ENCODE data around the gene FDPS. TPM values are rescaled to one million over a fixed set of nuclear protein-coding genes. Genes with fewer than 3 reads are reported as not detected.
"Not testable (repeated sequence)": the region's sequence is repeated elsewhere in the genome, so short reads cannot be mapped to it uniquely, and the experiment has no call there.

FDPS gene
- total RNA-seq, 1 experiment from 2014 or later: 148 TPM

DNA sequence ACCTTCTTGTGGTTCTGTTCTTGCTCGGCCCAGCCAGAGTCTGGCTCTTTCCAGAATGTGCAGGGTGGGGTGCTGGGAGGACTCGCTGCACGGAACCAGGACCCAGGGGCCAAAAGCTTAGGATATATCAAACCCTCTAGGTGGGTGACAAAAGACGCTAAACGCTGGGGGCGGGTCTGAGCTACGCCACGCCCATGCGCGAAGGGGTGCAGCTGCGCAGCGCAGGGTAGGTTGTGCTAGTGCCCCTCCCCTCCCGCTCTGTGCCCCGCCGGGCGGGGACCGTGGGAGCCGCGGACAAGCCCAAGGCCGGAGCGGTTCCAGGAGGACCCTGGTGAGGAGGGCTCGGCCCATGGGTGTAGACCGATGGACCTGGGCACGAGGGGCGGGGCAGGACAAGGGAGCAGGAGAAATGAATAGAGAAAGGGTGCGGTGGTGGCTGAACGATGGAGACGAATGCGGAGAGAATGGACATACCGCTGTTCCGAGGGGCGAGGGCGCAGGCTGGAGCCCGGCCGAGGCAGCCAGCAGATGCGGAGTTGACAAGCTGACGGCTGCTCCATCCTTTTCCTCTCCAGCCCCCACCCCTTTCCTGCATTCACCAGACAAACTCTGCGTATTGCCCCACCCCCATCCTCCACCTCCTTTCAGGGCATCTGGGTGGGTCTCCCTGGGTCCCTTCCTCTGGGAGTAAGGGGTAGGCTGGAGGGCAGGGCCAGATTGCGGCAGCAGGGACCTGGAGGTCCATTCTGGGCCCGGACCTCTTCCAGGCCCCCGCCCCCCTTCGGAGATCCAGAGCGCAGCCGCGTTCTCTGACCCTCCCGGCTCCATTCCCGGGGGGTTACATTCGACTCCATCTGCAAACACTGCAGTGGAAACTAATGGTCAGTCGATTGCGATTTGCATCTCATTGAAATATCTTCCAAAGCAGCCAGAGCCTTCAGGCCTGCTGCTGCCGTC, 12.3 kb downstream of the FDPS start, which contains the start of gene RUSC1:
Gene RUSC1 (plus strand): TSS at position 234 of the 957 bp plus-strand sequence. CDS start 880 bp downstream, outside the sequence.
- H3K27me3 ChIP-seq: no peaks in the 10 kb centered on the region
- H3K4me3 ChIP-seq: no peak within 1 kb of the TSS
- no peaks in the 10 kb centered on the region for H3K4me1 ChIP-seq
- H3K27ac ChIP-seq: no peak within 1 kb of the TSS
- H3K36me3 ChIP-seq: 0 out of 2 replicates have a peak, but pooled peaks cover 1% of the 10 kb centered on the region
- no peak for DNase-seq
- no peaks in the 10 kb centered on the region for H3K9me3 ChIP-seq (replicated peaks)

DNA sequence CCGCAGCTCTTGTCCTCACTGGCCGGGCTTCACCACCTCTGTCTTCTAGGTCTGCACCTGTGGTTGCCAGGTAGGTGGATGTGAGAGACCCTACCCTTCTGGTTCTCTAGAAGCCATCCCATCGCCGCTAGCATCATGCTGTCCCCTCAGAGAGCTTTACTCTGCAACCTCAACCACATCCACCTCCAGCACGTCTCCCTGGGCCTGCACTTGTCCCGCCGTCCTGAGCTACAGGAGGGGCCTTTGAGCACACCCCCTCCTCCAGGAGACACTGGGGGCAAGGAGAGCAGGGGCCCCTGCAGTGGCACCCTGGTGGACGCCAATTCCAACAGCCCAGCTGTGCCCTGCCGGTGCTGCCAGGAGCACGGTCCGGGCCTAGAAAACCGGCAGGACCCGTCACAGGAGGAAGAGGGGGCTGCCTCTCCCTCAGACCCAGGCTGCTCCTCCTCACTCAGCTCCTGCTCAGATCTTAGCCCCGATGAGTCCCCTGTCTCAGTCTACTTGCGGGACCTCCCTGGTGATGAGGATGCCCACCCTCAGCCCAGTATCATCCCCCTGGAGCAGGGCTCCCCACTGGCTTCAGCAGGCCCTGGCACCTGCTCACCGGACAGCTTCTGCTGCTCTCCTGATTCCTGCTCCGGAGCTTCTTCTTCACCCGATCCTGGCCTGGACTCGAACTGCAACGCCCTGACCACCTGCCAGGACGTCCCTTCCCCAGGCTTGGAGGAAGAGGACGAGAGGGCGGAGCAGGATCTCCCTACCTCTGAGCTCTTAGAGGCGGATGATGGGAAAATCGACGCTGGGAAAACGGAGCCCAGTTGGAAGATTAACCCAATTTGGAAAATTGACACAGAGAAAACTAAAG, 13.2 kb downstream of the FDPS start:
- peak in 1 of 2 experiments; percentile 24 for DNase-seq
- peak overlapping the region; percentile 76 for H3K4me3 ChIP-seq
- no peak overlapping the region for H3K27ac ChIP-seq
- H3K27me3 ChIP-seq: no peaks in the 10 kb centered on the region
- no peaks in the 10 kb centered on the region for H3K36me3 ChIP-seq
- H3K4me1 ChIP-seq: no peaks in the 10 kb centered on the region
- H3K9me3 ChIP-seq (replicated peaks): no peaks in the 10 kb centered on the region

DNA sequence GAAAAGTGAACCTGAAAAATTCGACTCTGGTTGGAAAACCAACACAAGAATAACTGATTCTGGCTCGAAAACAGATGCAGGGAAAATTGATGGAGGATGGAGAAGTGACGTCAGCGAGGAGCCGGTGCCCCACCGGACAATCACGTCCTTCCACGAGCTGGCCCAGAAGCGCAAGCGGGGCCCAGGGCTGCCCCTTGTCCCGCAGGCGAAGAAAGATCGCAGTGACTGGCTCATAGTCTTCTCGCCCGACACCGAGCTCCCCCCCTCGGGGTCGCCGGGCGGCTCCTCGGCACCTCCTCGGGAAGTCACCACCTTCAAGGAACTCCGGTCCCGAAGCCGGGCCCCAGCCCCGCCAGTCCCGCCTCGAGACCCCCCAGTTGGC, 13.9 kb downstream of the FDPS start:
- Histone ChIP-seq H3K27ac (no peak overlapping the region; the same call in 1 of the 2 replicates), H3K27me3 (no peaks in the 10 kb centered on the region), H3K9me3 (replicated peaks) (no peaks in the 10 kb centered on the region), H3K4me1 (no peaks in the 10 kb centered on the region), H3K36me3 (no peaks in the 10 kb centered on the region), H3K4me3 (peak overlapping the region; percentile 76)
- peak; percentile 44 to 53 for DNase-seq

DNA sequence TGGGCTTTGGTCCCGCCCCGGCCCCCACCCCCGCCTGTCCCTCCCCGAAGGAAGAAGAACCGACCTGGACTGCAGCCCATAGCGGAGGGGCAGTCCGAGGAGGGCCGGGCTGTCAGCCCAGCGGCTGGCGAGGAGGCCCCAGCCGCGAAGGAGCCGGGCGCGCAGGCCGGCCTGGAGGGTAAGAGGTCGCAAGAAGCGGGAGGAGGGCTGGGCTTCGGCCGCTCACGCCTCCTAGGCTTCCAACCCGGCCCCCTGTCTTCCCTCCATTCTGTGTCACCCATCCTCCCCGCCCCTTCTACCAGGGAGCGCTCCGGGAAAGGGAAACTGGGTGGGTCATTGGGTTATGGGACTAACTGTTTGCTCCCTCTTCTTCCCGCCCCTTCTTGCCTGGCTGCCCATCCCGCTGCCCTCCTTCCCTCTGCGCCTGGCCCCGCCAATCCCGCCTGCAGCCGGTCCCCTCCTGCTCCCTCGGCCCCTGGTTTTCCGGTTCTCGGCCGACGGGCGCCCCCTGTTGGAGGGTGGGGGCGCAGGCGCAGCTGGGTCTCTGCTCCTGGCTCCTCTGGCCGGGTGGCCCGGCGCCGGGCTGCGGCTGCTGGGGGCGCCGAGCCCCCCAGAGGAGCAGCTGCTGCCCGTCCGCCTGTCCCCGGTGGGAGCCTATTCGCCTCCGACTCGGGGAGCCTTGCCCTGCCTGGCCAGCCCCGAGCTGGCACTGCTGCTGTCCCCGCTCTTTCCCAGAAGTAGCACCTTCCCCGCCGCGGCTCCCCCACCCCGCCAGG, 14.5 kb downstream of the FDPS start:
- Histone ChIP-seq H3K4me3 (peak overlapping the region; percentile 76), H3K9me3 (replicated peaks) (no peaks in the 10 kb centered on the region), H3K27ac (peak overlapping the region; percentile 57; the same call in 1 of the 2 replicates), H3K36me3 (no peaks in the 10 kb centered on the region), H3K27me3 (no peaks in the 10 kb centered on the region), H3K4me1 (no peaks in the 10 kb centered on the region)
- peak; percentile 96 for DNase-seq

DNA sequence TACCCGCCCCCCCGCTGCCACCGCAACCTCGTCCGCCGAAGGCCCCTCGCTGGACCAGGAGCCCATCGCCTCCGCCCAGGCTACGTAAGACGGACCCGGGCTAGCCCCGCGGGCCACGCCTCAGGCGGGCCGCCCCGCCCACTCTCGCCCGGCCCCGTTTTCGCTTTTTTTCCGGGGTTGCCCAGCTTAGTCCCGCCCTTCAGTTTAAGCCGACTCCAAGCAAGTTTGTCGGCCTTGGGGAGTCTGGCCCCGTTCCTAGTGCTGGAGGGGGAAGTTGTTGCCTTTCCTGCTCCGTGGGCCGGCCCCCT, 15.0 kb downstream of the FDPS start:
- H3K4me3 ChIP-seq: peak overlapping the region; percentile 76
- H3K4me1 ChIP-seq: no peaks in the 10 kb centered on the region
- no peaks in the 10 kb centered on the region for H3K36me3 ChIP-seq
- no peaks in the 10 kb centered on the region for H3K27me3 ChIP-seq
- H3K27ac ChIP-seq: peak overlapping the region; percentile 57
- no peaks in the 10 kb centered on the region for H3K9me3 ChIP-seq (replicated peaks)
- peak; percentile 78 to 86 for DNase-seq

DNA sequence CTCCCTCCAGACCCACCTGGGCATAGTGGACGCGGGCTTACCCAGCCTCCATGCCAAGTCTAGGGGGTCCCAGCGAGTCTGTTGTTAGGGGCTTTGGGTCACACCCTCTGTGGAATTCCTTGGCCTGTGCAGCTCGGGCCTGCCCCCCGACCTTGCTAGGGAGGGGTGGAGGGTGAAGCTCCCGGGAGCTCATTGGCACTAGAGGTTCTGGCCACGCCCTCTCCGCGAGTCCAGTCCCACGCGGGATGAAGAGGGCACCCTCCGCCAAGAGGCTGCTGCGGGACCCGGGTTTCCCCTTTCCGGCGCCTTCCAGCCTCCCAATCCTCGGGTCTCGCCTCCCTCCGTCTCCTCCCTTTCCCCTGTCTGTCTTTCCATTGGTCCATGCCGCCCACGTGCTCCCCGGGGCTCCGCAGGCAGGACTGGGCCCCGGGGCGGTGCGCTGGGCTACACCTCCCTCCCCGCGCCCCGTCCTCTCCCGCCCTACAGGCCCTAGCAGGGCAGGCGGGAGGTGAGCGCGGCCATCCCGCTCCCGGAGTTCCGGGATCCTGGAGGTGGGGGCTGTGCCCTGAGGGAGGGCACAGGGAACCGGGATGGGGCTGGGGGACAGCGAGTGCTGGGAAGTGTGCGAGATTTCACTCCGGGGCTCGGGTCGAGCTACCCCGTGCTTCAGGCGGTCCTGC, 15.5 kb downstream of the FDPS start:
- H3K4me3 ChIP-seq: peak overlapping the region; percentile 76
- peak overlapping the region; percentile 57 for H3K27ac ChIP-seq
- no peaks in the 10 kb centered on the region for H3K9me3 ChIP-seq (replicated peaks)
- no peaks in the 10 kb centered on the region for H3K4me1 ChIP-seq
- peak; percentile 96 for DNase-seq
- H3K36me3 ChIP-seq: no peaks in the 10 kb centered on the region
- H3K27me3 ChIP-seq: no peaks in the 10 kb centered on the region

DNA sequence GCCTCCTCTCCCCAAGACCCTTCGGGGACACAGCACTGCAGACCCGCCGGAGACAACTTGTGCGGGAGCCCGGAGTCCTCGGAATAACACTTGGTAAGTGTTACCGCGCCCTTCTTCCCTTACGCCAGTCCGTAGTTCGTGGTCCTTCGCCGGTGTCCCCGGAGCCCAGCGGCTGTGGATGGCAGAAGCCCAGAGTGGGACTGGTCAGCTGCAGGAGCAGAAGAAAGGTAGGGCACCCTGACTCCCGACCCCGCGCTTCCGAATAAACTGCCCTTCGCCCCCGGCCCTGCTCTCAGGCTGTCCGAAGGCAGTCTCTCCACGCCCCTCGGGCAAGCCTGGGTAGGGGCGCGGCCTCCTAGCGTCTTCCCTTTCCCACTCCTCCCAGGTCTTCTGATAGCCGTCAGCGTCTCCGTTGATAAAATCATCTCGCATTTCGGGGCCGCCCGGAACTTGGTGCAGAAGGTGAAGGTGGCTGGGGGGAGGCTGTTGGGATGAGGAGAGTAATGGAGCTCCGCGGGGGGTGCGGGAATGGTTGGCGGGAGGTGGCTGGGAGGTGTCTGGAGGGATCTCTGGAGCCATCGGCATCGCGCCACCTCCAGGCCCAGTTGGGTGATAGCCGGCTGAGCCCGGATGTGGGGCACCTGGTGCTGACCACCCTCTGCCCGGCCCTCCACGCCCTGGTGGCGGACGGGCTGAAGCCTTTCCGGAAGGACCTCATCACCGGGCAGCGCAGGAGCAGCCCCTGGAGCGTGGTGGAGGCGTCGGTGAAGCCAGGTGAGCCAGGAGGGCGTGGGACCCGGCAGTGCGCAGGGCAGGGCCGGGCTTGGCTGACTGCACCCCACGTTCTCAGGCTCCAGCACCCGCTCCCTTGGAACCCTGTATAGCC, 16.3 kb downstream of the FDPS start:
- Histone ChIP-seq H3K9me3 (replicated peaks) (no peaks in the 10 kb centered on the region), H3K36me3 (no peaks in the 10 kb centered on the region; the same call in 1 of the 2 replicates), H3K4me3 (peak overlapping the region; percentile 76), H3K27me3 (no peaks in the 10 kb centered on the region), H3K4me1 (no peaks in the 10 kb centered on the region), H3K27ac (peak overlapping the region; percentile 11)
- DNase-seq: peak in 1 of 2 experiments; percentile 37

DNA sequence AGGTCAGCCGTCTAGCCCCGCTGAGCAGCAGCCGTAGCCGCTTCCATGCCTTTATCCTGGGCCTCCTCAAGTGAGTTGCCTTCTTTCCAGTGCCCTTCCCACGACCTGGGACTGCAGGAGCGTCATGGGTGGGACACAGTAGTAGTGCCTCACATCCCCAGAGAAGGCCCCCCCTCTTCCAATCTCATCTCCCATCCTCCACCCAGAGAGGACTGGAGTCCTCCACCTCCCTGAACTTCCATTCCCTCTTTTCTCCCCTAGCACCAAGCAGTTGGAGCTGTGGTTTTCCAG, 16.9 kb downstream of the FDPS start:
- Histone ChIP-seq H3K4me1 (no peaks in the 10 kb centered on the region), H3K27ac (no peak overlapping the region), H3K9me3 (replicated peaks) (no peaks in the 10 kb centered on the region), H3K27me3 (no peaks in the 10 kb centered on the region), H3K36me3 (no peaks in the 10 kb centered on the region; the same call in 1 of the 2 replicates), H3K4me3 (no peak overlapping the region)
- DNase-seq: no peak

DNA sequence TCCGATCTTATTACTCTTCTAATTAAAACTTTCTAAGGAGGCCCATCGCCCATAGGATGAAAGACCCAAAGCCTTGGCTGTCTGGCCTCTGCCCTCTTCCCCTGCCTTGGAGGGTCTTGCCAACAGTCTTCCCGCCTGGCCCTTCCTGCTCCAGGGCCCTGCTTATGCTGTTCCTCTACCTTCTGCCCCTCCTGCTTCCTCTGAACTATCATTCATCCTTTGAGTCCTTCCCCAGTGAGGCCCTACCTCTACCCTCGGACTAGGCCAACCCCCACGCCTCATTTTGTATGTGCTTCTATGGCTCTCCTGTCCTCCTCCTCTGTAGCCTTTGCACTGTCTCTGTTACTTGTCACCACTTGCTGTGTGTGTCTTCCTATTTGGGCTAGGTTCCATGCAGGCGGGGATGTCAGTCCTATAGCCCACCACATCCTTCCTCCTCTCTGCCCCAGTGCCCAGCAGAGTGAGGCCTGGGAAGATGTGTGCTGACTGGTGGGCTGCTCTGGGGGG, 17.4 kb downstream of the FDPS start:
- no peaks in the 10 kb centered on the region for H3K4me1 ChIP-seq

DNA sequence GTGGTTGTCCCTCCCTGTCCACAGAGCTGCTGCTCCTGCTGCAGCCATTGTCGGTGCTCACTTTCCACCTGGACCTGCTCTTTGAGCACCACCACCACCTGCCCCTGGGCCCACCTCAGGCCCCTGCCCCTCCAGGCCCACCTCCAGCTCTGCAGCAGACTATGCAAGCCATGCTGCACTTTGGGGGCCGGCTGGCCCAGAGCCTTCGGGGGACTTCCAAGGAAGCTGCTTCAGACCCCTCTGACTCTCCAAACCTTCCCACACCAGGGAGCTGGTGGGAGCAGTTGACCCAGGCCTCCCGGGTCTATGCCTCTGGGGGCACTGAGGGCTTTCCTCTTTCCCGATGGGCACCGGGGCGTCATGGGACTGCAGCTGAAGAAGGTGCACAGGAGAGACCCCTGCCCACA, 18.0 kb downstream of the FDPS start:
- Histone ChIP-seq H3K27ac (no peak overlapping the region), H3K4me3 (no peak overlapping the region), H3K27me3 (no peaks in the 10 kb centered on the region), H3K9me3 (replicated peaks) (no peaks in the 10 kb centered on the region), H3K4me1 (no peaks in the 10 kb centered on the region), H3K36me3 (no peaks in the 10 kb centered on the region; the same call in 1 of the 2 replicates)
- no peak for DNase-seq

More for the DNA sequence above, 17.4 kb downstream of the FDPS start:
- Histone ChIP-seq H3K27me3 (no peaks in the 10 kb centered on the region), H3K27ac (no peak overlapping the region), H3K9me3 (replicated peaks) (no peaks in the 10 kb centered on the region), H3K36me3 (no peaks in the 10 kb centered on the region; the same call in 1 of the 2 replicates), H3K4me3 (no peak overlapping the region)
- DNase-seq: no peak

DNA sequence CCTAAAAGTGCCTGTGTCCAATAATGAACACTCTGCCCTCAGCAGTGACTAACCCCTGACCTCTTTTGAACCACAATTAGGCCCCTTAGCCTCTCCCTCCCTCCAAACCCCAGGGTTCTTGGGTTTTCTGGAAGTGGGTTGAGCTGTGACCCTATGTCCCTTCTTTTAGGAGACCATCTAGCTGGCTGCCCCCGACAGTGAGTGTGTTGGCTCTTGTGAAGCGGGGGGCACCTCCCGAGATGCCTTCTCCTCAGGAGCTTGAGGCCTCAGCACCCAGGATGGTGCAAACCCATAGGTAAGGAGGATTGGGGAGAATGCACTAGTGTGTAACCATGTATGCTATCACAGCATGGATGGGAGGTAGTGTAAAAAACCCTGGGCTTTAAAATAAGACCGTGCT, 19.3 kb downstream of the FDPS start:
- no peak for DNase-seq
- Histone ChIP-seq H3K4me3 (no peak overlapping the region), H3K9me3 (replicated peaks) (no peaks in the 10 kb centered on the region), H3K27ac (no peak overlapping the region), H3K27me3 (no peaks in the 10 kb centered on the region), H3K4me1 (no peaks in the 10 kb centered on the region), H3K36me3 (no peaks in the 10 kb centered on the region; the same call in 1 of the 2 replicates)

DNA sequence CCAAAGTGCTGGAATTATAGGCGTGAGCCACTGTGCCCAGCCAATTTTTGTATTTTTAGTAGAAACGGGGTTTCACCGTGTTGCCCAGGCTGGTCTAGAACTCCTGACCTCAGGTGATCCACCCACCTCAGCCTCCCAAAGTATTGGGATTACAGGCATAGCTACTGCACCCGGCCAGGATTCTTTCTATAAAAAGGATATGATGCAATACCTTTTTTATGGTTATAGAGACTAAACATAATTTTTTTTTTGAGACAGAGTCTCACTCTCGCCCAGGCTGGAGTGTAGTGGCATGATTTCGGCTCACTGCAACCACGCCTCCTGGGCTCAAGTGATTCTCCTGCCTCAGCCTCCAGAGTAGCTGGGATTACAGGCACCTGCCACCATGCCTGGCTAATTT, 20.2 kb downstream of the FDPS start:
- not testable (repeated sequence) for DNase-seq; H3K27me3 ChIP-seq; H3K9me3 ChIP-seq (replicated peaks); H3K4me1 ChIP-seq; H3K4me3 ChIP-seq; H3K36me3 ChIP-seq; H3K27ac ChIP-seq

DNA sequence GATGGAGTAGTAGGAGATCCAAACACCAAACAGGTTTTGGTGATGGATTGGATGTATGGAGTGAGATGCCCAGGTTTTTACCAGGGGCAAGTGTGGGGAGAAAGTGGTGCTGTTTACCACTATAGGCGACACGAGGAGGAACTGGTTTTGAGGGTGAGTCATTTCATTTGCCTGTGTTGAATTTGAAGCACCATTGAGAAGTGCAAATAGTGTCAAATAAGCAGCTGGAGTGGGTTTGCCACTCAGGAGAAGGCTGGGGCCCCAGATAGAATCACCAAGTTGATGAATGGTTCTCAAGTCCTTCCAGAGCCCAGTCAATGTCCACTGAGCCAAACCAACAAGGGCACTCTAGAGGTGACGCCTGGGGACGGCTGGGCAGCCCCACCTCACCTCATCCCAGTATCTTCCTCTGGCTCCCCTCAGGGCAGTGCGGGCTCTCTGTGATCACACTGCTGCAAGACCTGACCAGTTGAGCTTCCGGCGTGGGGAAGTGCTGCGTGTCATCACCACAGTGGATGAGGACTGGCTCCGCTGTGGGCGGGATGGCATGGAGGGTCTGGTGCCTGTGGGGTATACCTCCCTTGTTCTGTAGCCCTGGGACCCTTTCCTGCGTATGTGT, 21.4 kb downstream of the FDPS start:
- no peak for DNase-seq
- peaks cover 12% of the 10 kb centered on the region; the same call in 1 of the 2 replicates for H3K36me3 ChIP-seq
- H3K4me1 ChIP-seq: no peaks in the 10 kb centered on the region
- H3K27me3 ChIP-seq: no peaks in the 10 kb centered on the region
- no peak overlapping the region for H3K27ac ChIP-seq
- no peak overlapping the region for H3K4me3 ChIP-seq
- no peaks in the 10 kb centered on the region for H3K9me3 ChIP-seq (replicated peaks)

Data from SJCRH30 (cell line).